ENCODE data around the gene PVR. TPM values are rescaled to one million over a fixed set of nuclear protein-coding genes. Genes with fewer than 3 reads are reported as not detected.

Gene PVR
- polyA plus RNA-seq, 1 donor from 2014 or later: 19.1 TPM

GRCh38 chr19:44710483-44710882 is 66.8 kb downstream of the PVR start:
- Histone ChIP-seq H3K79me2 (replicated peaks; ENCODE audit: insufficient read depth, low read length) (no peaks in the 10 kb centered on the region), H3K9me3 (ENCODE audit: low read length) (no peaks in the 10 kb centered on the region), H4K20me1 (ENCODE audit: insufficient read depth) (no peaks in the 10 kb centered on the region), H3K4me3 (ENCODE audit: low read length) (no peak overlapping the region), H3K27ac (ENCODE audit: low read length) (no peak overlapping the region), H2AFZ (ENCODE audit: low read depth, low read length) (no peak overlapping the region), H3K4me2 (ENCODE audit: low read length) (no peak overlapping the region), H3K9ac (ENCODE audit: low read length) (no peak overlapping the region), H3K27me3 (ENCODE audit: insufficient read depth, low read depth, low read length) (no peaks in the 10 kb centered on the region), H3K9me2 (ENCODE audit: insufficient read depth, low read length) (no peaks in the 10 kb centered on the region), H3K36me3 (ENCODE audit: insufficient read depth, low read length) (no peaks in the 10 kb centered on the region), H3F3A (ENCODE audit: insufficient read depth, low read length, poor library complexity, severe bottlenecking) (no peaks in the 10 kb centered on the region)
- TF ChIP-seq MXI1 (conservative IDR thresholded peaks at IDR 0.05; ENCODE audit: poor library complexity, severe bottlenecking) (no peak), EZH2 (IDR thresholded peaks at IDR 0.05; ENCODE audit: borderline replicate concordance, insufficient read depth, low read length, poor library complexity, severe bottlenecking) (no peak), SMC3 (conservative IDR thresholded peaks at IDR 0.05; ENCODE audit: poor library complexity) (no peak), CTCF (IDR thresholded peaks at IDR 0.05; ENCODE audit: poor library complexity, severe bottlenecking) (no peak), REST (IDR thresholded peaks at IDR 0.05; ENCODE audit: borderline replicate concordance) (no peak), RAD21 (conservative IDR thresholded peaks at IDR 0.05) (no peak), EP300 (conservative IDR thresholded peaks at IDR 0.05; ENCODE audit: poor library complexity, severe bottlenecking) (no peak), TAF1 (IDR thresholded peaks at IDR 0.05; ENCODE audit: low read depth) (no peak), POLR2AphosphoS5 (IDR thresholded peaks at IDR 0.05) (no peak)

GRCh38 chr19:44712864-44713515 is 69.3 kb downstream of the PVR start:
- no peaks in the 10 kb centered on the region for H3K36me3 ChIP-seq (ENCODE audit: insufficient read depth, low read length)
- H3F3A ChIP-seq (ENCODE audit: insufficient read depth, low read length, poor library complexity, severe bottlenecking): no peaks in the 10 kb centered on the region
- no peaks in the 10 kb centered on the region for H3K9me2 ChIP-seq (ENCODE audit: insufficient read depth, low read length)
- no peak overlapping the region for H3K9ac ChIP-seq (ENCODE audit: low read length)
- H2AFZ ChIP-seq (ENCODE audit: low read depth, low read length): no peak overlapping the region
- H3K27ac ChIP-seq (ENCODE audit: low read length): no peak overlapping the region
- no peaks in the 10 kb centered on the region for H3K9me3 ChIP-seq (ENCODE audit: low read length)
- no peaks in the 10 kb centered on the region for H4K20me1 ChIP-seq (ENCODE audit: insufficient read depth)
- H3K27me3 ChIP-seq (ENCODE audit: insufficient read depth, low read depth, low read length): no peaks in the 10 kb centered on the region
- H3K4me3 ChIP-seq (ENCODE audit: low read length): no peak overlapping the region
- H3K4me2 ChIP-seq (ENCODE audit: low read length): no peak overlapping the region
- H3K79me2 ChIP-seq (replicated peaks; ENCODE audit: insufficient read depth, low read length): no peaks in the 10 kb centered on the region
- no peak for TF ChIP-seq MXI1 (conservative IDR thresholded peaks at IDR 0.05; ENCODE audit: poor library complexity, severe bottlenecking)
- no peak for TF ChIP-seq EP300 (conservative IDR thresholded peaks at IDR 0.05; ENCODE audit: poor library complexity, severe bottlenecking)
- no peak for TF ChIP-seq POLR2AphosphoS5 (IDR thresholded peaks at IDR 0.05)
- TF ChIP-seq CTCF (IDR thresholded peaks at IDR 0.05; ENCODE audit: poor library complexity, severe bottlenecking): no peak
- TF ChIP-seq RAD21 (conservative IDR thresholded peaks at IDR 0.05): no peak
- no peak for TF ChIP-seq REST (IDR thresholded peaks at IDR 0.05; ENCODE audit: borderline replicate concordance)
- TF ChIP-seq EZH2 (IDR thresholded peaks at IDR 0.05; ENCODE audit: borderline replicate concordance, insufficient read depth, low read length, poor library complexity, severe bottlenecking): no peak
- TF ChIP-seq SMC3 (conservative IDR thresholded peaks at IDR 0.05; ENCODE audit: poor library complexity): no peak
- TF ChIP-seq TAF1 (IDR thresholded peaks at IDR 0.05; ENCODE audit: low read depth): no peak

Measured in neural cell (in vitro differentiated cells).